ENCODE measurements around the gene HSBP1L1. TPM values are rescaled to one million over a fixed set of nuclear protein-coding genes. Genes with fewer than 3 reads are reported as not detected.

The HSBP1L1 gene
- total and polyA plus RNA-seq, 2 donors (not counting 3 experiments of a cell fraction or from before 2014, with no cell fraction given) = 5.2 to 7.1 TPM

GRCh38 chr18:79936641-79937040, 27.8 kb upstream of the HSBP1L1 start:
- TF ChIP-seq GATA2 (IDR thresholded peaks at IDR 0.05; ENCODE audit: insufficient read depth, insufficient read length, low read depth, low read length) (no peak), MYC (IDR thresholded peaks at IDR 0.05; ENCODE audit: low read depth, low read length) (no peak), FOS (IDR thresholded peaks at IDR 0.05; ENCODE audit: borderline replicate concordance, insufficient read depth, low read length) (no peak), EZH2 (IDR thresholded peaks at IDR 0.05; ENCODE audit: borderline replicate concordance, low read depth, low read length, severe bottlenecking) (no peak), MAX (IDR thresholded peaks at IDR 0.05; ENCODE audit: insufficient read depth, insufficient read length) (no peak), CTCF (IDR thresholded peaks at IDR 0.05; ENCODE audit: extremely low read depth in 1 of 2, insufficient read depth in 1 of 2, low read depth in 1 of 2, low read length in 2 of 2) (no peak), POLR2AphosphoS5 (IDR thresholded peaks at IDR 0.05; ENCODE audit: insufficient read depth, low read depth, low read length) (no peak)
- no TSS peak for BruUV-seq (replicated peaks)
- H3K9me3 ChIP-seq (replicated peaks; ENCODE audit: control insufficient read depth, insufficient read depth, low read length) = peaks cover 2% of the 10 kb centered on the region
- peaks cover 4 to 19% of the 10 kb centered on the region in 2 experiments for H3K36me3 ChIP-seq (ENCODE audit: control insufficient read depth in 2 of 2, extremely low read depth in 1 of 2, insufficient read depth in 2 of 2, low read length in 2 of 2)
- ChIA-PET POLR2A (no interaction called here), CTCF (no interaction called here)
- H3K79me2 ChIP-seq (ENCODE audit: control insufficient read depth, insufficient read depth, low read length) = peaks cover 28% of the 10 kb centered on the region
- intact Hi-C loops (cut with micrococcal nuclease) = no loop called here
- no peak overlapping the region for H2AFZ ChIP-seq (ENCODE audit: low read depth, low read length)
- no peak overlapping the region for H3K4me2 ChIP-seq (ENCODE audit: insufficient read depth, low read length)
- H3K27me3 ChIP-seq (ENCODE audit: control insufficient read depth in 2 of 2, insufficient read depth in 2 of 2, low read length in 2 of 2) = no peaks in the 10 kb centered on the region
- dilution Hi-C loops (cut with MboI; ENCODE audit: extremely low pct_ligation_motif_present, low sequenced_read_pairs) = no loop called here
- FAIRE-seq (no peak), DNase-seq (ENCODE audit: low read depth, low spot score) (no peak)
- H3K4me1 ChIP-seq (ENCODE audit: control insufficient read depth, extremely low read depth, insufficient read depth, low read length) = no peaks in the 10 kb centered on the region
- no peak overlapping the region for H3K27ac ChIP-seq (ENCODE audit: insufficient read depth, low read depth, low read length)
- no peaks in the 10 kb centered on the region for H4K20me1 ChIP-seq (replicated peaks; ENCODE audit: control insufficient read depth, extremely low read depth, insufficient read depth, low read length)
- no peak overlapping the region for H3K9ac ChIP-seq (replicated peaks; ENCODE audit: extremely low read depth, insufficient read depth, low read length)
- H3K4me3 ChIP-seq (replicated peaks in 1 of 3; ENCODE audit: insufficient read depth in 1 of 3, low read depth in 1 of 3, low read length in 3 of 3) = no peak overlapping the region
- no peaks in the 10 kb centered on the region for H3K9me1 ChIP-seq (replicated peaks; ENCODE audit: control insufficient read depth, extremely low read depth, insufficient read depth, low read length)
